Esophagus muscularis mucosa (tissue), 4 donors: ENCODE data around the gene CTRB2. TPM values are rescaled to one million over a fixed set of nuclear protein-coding genes. Genes with fewer than 3 reads are reported as not detected.

Experiments used
- DNase-seq: peaks from one replicate; pipeline ENCODE4 v3.0.0-alpha.2; 2017; ENCODE audit errors: extremely low spot score
- H3K27ac ChIP-seq, 4 donors: fragments of 200-600 bp; sonication (generic); replicated peaks in 1 of 4; 1 replicate in 3 of 4; 2 replicates in 1 of 4; pipeline ENCODE4 v1.5.1; 2016 to 2019; ENCODE audit warnings: mild to moderate bottlenecking in 1 of 4
- H3K27me3 ChIP-seq, 4 donors: fragments of 200-600 bp; sonication (generic); one replicate each; pipeline versions ENCODE4 v1.5.1 to v1.6.0; 2016 to 2019
- H3K36me3 ChIP-seq, 4 donors: fragments of 200-600 bp; sonication (generic); one replicate each; pipeline ENCODE4 v1.5.1; 2016 to 2019
- H3K4me1 ChIP-seq, 4 donors: fragments of 200-600 bp; sonication (generic); one replicate each; pipeline ENCODE4 v1.5.1; 2016 to 2019
- H3K4me3 ChIP-seq, 4 donors: fragments of 200-600 bp; sonication (generic); 1 replicate in 2 of 4; 2 replicates in 2 of 4; pipeline ENCODE4 v1.5.1; 2016 to 2019; ENCODE audit warnings: mild to moderate bottlenecking in 4 of 4, moderate library complexity in 1 of 4
- H3K9me3 ChIP-seq, 4 donors: fragments of 200-600 bp; sonication (generic); 1 replicate in 3 of 4; 2 replicates in 1 of 4; pipeline ENCODE4 v1.5.1; 2016 to 2019
- EP300 ChIP-seq: sonication (generic); formaldehyde crosslinking; IDR thresholded peaks from one replicate; pipeline ENCODE4 v1.6.1; 2017; ENCODE audit warnings: antibody characterized with exemption
- POLR2A ChIP-seq: fragments of 450-650 bp; IDR thresholded peaks from one replicate; pipeline ENCODE4 v1.6.1; 2017; ENCODE audit warnings: antibody characterized with exemption, moderate library complexity, mild to moderate bottlenecking, low read depth
- POLR2AphosphoS5 ChIP-seq, 2 donors: sonication (generic); formaldehyde crosslinking; IDR thresholded peaks; one replicate each; pipeline ENCODE4 v1.6.1; 2017; ENCODE audit warnings: antibody characterized with exemption in 2 of 2
- WGBS: methylation state at CpG from one replicate; pipeline ENCODE4 v1.1.5; 2018; 5-methylcytosine and 5-hydroxymethylcytosine counted together
- intact Hi-C: fragments of 100-400 bp; cut with DNase I; formaldehyde crosslinking; loops from one replicate; pipeline ENCODE4 v1.15.1; 2023
- total RNA-seq, 4 donors: library from RNA; depleted of rRNA; stranded (reverse); fragments of >200 nt; gene quantifications; one replicate each; pipeline versions ENCODE4 v1.1.0 to v1.2.1, GENCODE V29; 2016
- TF ChIP-seq, protein P1 (sequence below), 3 experiments: fragments of 200-600 bp in 2 of 3; fragments of 450-650 bp in 1 of 3; sonication (generic) in 2 of 3; IDR thresholded peaks; one replicate each; pipeline ENCODE4 v1.5.1; 2017 to 2019; ENCODE audit warnings: antibody characterized with exemption in 3 of 3, mild to moderate bottlenecking in 2 of 3, moderate library complexity in 1 of 3

The CTRB2 gene
- total RNA-seq, 4 donors from 2014 or later, result not detected

DNA sequence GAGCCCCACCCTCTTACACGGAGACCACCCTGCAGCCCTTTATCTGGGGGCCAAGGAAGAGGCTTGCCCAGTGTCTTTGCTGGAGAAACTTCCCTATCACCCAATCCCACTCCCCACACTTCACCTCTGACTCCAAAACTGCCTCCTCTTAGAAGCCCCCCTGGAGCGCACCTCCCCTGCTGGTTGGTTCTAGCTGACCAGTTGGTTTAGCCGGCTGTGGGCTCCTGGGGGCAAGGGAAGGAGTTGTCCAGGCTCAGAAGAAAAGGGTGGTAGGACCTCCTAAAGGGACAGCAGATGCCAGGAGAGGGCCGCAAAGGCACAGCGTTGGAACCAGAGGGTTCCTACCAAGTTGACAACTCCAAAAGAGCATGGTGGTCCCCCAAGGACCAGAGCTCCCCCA, 42.5 kb upstream of the CTRB2 start:
- WGBS, result 56% methylated on average over 3 of the region's 5 CpGs
- peak overlapping the region in 1 of 4 donors; percentile 74 for H3K4me3 ChIP-seq
- H3K27me3 ChIP-seq, result no peaks in the 10 kb centered on the region
- no peak for DNase-seq
- no peaks in the 10 kb centered on the region for H3K36me3 ChIP-seq
- intact Hi-C loops, result no loop called here
- TF ChIP-seq EP300 (no peak), POLR2AphosphoS5 (IDR thresholded peaks at IDR 0.05) (no peak), POLR2A (no peak)
- TF ChIP-seq, protein P1, sequence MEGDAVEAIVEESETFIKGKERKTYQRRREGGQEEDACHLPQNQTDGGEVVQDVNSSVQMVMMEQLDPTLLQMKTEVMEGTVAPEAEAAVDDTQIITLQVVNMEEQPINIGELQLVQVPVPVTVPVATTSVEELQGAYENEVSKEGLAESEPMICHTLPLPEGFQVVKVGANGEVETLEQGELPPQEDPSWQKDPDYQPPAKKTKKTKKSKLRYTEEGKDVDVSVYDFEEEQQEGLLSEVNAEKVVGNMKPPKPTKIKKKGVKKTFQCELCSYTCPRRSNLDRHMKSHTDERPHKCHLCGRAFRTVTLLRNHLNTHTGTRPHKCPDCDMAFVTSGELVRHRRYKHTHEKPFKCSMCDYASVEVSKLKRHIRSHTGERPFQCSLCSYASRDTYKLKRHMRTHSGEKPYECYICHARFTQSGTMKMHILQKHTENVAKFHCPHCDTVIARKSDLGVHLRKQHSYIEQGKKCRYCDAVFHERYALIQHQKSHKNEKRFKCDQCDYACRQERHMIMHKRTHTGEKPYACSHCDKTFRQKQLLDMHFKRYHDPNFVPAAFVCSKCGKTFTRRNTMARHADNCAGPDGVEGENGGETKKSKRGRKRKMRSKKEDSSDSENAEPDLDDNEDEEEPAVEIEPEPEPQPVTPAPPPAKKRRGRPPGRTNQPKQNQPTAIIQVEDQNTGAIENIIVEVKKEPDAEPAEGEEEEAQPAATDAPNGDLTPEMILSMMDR (IDR thresholded peaks at IDR 0.05), result no peak
- no peaks in the 10 kb centered on the region for H3K9me3 ChIP-seq
- H3K4me1 ChIP-seq, result peaks cover 90 to 99% (median 97%) of the 10 kb centered on the region in 4 donors
- peak overlapping the region; percentile 90 to 95 (median 92) for H3K27ac ChIP-seq

DNA sequence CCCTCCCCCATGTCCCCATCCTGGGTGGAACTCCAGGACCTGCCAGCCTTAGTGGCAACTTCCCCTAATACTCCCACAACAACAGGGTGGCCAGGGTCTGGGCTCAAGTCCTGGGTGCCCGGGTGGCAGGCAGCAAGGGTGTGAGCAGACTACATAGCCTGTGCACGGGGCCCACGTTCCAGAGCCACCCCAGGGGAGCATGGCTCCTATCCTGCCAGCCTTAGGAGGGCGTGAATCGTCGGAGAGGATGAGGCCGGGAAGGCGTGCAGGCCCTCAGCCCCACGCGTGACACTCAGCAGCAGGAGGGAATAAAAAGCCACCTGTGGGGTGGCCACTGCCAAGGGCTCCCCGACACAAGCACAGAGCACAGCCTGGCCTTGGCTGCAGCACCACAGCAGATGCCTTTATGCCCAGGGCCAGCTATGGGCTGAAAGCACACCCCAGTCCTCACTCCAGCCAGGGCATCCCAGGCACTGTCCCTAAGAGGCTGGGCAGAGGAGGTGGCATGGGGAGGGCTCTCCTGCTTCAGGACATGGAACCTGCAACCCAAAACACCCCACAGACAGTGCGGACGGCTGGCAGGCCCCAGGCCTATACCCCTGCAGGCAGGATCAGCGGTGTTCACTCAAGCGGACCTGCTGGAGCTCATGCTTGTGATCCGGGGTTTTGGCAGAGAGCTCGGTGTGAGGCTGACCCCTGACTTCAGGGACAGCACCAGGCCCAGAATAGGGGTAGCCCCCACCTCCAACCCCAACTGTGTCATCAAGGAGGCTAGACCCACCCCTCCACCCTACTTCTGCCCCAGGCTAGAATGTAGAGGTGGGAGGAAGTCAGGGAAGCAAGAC, 41.8 kb upstream of the CTRB2 start:
- TF ChIP-seq, protein P1 (IDR thresholded peaks at IDR 0.05), result no peak
- no peak for TF ChIP-seq POLR2A
- TF ChIP-seq POLR2AphosphoS5 (IDR thresholded peaks at IDR 0.05), result no peak
- TF ChIP-seq EP300, result no peak
- Histone ChIP-seq H3K27me3 (no peaks in the 10 kb centered on the region), H3K27ac (peak overlapping the region; percentile 88 to 95 (median 91)), H3K4me1 (peaks cover 90 to 99% (median 97%) of the 10 kb centered on the region in 4 donors), H3K36me3 (no peaks in the 10 kb centered on the region), H3K4me3 (peak overlapping the region in 1 of 4 donors; percentile 74), H3K9me3 (no peaks in the 10 kb centered on the region)
- WGBS, result 81% methylated on average over 15 of the region's 17 CpGs
- intact Hi-C loops, result no loop called here
- no peak for DNase-seq

DNA sequence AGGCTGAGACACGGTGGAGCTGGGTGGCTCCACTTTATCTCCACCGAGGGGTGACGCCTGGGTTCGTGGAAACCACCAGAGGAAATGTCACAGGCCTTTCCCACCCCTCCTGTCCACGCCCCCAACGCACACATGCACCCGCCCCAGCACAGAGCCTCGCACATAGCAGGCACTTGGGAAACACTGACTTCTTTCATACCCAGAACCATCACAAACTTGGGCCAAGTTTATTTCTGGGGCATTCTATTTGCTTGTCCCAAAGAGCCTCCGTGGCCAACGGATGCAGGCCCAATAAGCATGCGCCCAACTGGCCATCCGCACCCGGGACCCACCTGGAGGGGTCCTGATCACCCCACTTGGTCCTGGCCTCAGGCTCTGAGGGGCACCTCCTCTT, 41.2 kb upstream of the CTRB2 start:
- no peaks in the 10 kb centered on the region for H3K9me3 ChIP-seq
- peaks cover 90 to 99% (median 97%) of the 10 kb centered on the region in 4 donors for H3K4me1 ChIP-seq
- peak overlapping the region; percentile 88 to 95 (median 91) for H3K27ac ChIP-seq
- 71% methylated on average over 12 of the region's 13 CpGs for WGBS
- no peaks in the 10 kb centered on the region for H3K27me3 ChIP-seq
- DNase-seq, result no peak
- TF ChIP-seq EP300, result no peak
- no peak for TF ChIP-seq POLR2A
- TF ChIP-seq, protein P1 (IDR thresholded peaks at IDR 0.05), result no peak
- TF ChIP-seq POLR2AphosphoS5 (IDR thresholded peaks at IDR 0.05), result no peak
- peaks cover 0 to under 1% (median 0%) of the 10 kb centered on the region in 4 donors for H3K36me3 ChIP-seq
- intact Hi-C loops, result no loop called here
- H3K4me3 ChIP-seq, result no peak overlapping the region

DNA sequence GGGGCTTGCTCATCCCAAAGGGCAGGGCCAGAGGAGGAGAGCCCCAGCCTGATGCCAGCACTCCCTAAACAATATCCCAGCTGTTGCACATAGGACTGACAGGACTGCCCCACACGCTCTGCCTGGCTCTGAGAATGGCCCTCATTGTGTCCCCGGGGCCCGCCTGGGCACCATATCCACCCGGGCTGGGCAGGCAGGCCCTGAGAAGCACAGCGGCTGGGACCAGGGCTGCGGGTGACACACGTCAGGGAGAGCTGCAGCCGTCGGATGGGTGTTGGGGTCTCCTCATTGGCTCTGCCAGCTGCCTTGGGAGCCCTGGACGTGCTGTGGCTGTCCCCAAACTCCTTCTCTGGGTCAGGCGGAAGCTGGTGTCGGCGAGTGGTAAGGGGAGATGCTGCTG, 40.3 kb upstream of the CTRB2 start:
- WGBS, result 72% methylated on average over 5 of the region's 13 CpGs
- Histone ChIP-seq H3K4me3 (no peak overlapping the region), H3K27ac (peak overlapping the region; percentile 88 to 95 (median 91)), H3K36me3 (peaks cover 4 to 9% (median 7%) of the 10 kb centered on the region in 4 donors), H3K9me3 (no peaks in the 10 kb centered on the region), H3K4me1 (peaks cover 84 to 97% (median 90%) of the 10 kb centered on the region in 4 donors), H3K27me3 (no peaks in the 10 kb centered on the region)
- TF ChIP-seq EP300, result no peak
- TF ChIP-seq POLR2AphosphoS5 (IDR thresholded peaks at IDR 0.05), result no peak
- TF ChIP-seq, protein P1 (IDR thresholded peaks at IDR 0.05), result no peak
- TF ChIP-seq POLR2A, result no peak
- intact Hi-C loops, result no loop called here
- no peak for DNase-seq
